ENCODE results near the gene PLB1. TPM values are rescaled to one million over a fixed set of nuclear protein-coding genes. Genes with fewer than 3 reads are reported as not detected.

Gene PLB1
- polyA plus RNA-seq, 2 of the 4 experiments (the other 2 are of a cell fraction), result 0.26 to 1.4 TPM

GRCh38 chr2:28521663-28522062 lies 25.8 kb downstream of the PLB1 start:
- Histone ChIP-seq H3K4me2 (no peak overlapping the region), H3K27ac (no peak overlapping the region), H3K4me3 (no peak overlapping the region), H3K9me3 (no peaks in the 10 kb centered on the region), H3K4me1 (no peaks in the 10 kb centered on the region)
- 40% methylated on average over 3 of the region's 3 CpGs for WGBS (ENCODE audit: missing lambda C conversion rate)
- ChIA-PET CTCF (no interaction called here), POLR2A (no interaction called here)
- TF ChIP-seq TFCP2L1 (CRISPR knock-in tag; IDR thresholded peaks at IDR 0.05), result no peak
- no peak for TF ChIP-seq PHF8 (IDR thresholded peaks at IDR 0.05; ENCODE audit: borderline replicate concordance, low read depth)
- no peak for TF ChIP-seq HDAC2 (IDR thresholded peaks at IDR 0.05)
- TF ChIP-seq SREBF2 (IDR thresholded peaks at IDR 0.05), result no peak
- TF ChIP-seq MAZ (IDR thresholded peaks at IDR 0.05; ENCODE audit: borderline replicate concordance, low read depth, low read length), result no peak
- no peak for TF ChIP-seq FOSB (CRISPR knock-in tag; IDR thresholded peaks at IDR 0.05)
- no peak for TF ChIP-seq RCOR1 (IDR thresholded peaks at IDR 0.05; ENCODE audit: low read depth, low read length)
- no peak for TF ChIP-seq NR3C1 (IDR thresholded peaks at IDR 0.05)
- TF ChIP-seq CHD4 (IDR thresholded peaks at IDR 0.05; ENCODE audit: borderline replicate concordance), result no peak
- no peak for TF ChIP-seq NPAS2 (CRISPR knock-in tag; IDR thresholded peaks at IDR 0.05; ENCODE audit: borderline replicate concordance)
- no peak for TF ChIP-seq EHF (CRISPR knock-in tag; IDR thresholded peaks at IDR 0.05)
- TF ChIP-seq JUNB (IDR thresholded peaks at IDR 0.05), result no peak
- TF ChIP-seq ZFP36 (IDR thresholded peaks at IDR 0.05; ENCODE audit: borderline replicate concordance, partially characterized antibody), result no peak
- no peak for TF ChIP-seq BHLHE40 (IDR thresholded peaks at IDR 0.05; ENCODE audit: low read depth, low read length)
- no peak for TF ChIP-seq CHD2 (IDR thresholded peaks at IDR 0.05; ENCODE audit: low read length, partially characterized antibody)
- no peak for TF ChIP-seq FOXS1 (CRISPR knock-in tag; IDR thresholded peaks at IDR 0.05)
- TF ChIP-seq JUN (IDR thresholded peaks at IDR 0.05), result no peak
- TF ChIP-seq, protein P1, sequence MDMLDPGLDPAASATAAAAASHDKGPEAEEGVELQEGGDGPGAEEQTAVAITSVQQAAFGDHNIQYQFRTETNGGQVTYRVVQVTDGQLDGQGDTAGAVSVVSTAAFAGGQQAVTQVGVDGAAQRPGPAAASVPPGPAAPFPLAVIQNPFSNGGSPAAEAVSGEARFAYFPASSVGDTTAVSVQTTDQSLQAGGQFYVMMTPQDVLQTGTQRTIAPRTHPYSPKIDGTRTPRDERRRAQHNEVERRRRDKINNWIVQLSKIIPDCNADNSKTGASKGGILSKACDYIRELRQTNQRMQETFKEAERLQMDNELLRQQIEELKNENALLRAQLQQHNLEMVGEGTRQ (IDR thresholded peaks at IDR 0.05), result no peak
- TF ChIP-seq, protein P2, sequence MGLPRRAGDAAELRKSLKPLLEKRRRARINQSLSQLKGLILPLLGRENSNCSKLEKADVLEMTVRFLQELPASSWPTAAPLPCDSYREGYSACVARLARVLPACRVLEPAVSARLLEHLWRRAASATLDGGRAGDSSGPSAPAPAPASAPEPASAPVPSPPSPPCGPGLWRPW (IDR thresholded peaks at IDR 0.05), result no peak
- TF ChIP-seq KDM1A (IDR thresholded peaks at IDR 0.05; ENCODE audit: low read depth), result no peak
- DNase-seq (ENCODE audit: low read depth in 1 of 2, low spot score in 1 of 2) (no peak), ATAC-seq (peak; percentile 41 to 62; a peak in 4 of 6 replicates), FAIRE-seq (no peak)

DNA sequence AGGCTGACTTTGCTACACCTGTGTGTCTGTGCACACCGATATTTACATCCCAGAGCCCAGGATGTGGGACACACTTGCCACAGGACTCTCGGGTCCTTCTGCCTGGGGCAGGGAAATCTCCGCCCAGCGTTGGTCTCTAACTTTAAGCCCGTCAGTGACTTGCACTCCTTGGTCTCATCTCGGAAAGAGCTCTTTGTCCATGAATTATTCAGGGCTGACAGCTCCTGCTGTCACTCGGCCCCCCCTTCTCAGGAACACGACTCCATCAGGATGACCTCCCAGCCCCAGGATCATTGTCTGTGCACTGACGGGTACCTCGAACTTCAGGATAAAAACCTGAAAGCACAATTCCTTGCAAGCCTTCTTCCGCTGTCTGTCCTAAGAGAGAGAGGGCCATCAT lies 26.6 kb downstream of the PLB1 start:
- POLR2A ChIA-PET, result no interaction called here
- ATAC-seq, result no peak
- no peaks in the 10 kb centered on the region for H3K9me3 ChIP-seq
- H3K4me2 ChIP-seq, result no peak overlapping the region
- no peak for DNase-seq (ENCODE audit: low read depth in 1 of 2, low spot score in 1 of 2)
- no peak overlapping the region for H3K4me3 ChIP-seq
- TF ChIP-seq PHF8 (IDR thresholded peaks at IDR 0.05; ENCODE audit: borderline replicate concordance, low read depth) (no peak), HOXB13 (CRISPR knock-in tag; IDR thresholded peaks at IDR 0.05; ENCODE audit: low read depth) (no peak), REST (IDR thresholded peaks at IDR 0.05) (no peak), ZC3H11A (IDR thresholded peaks at IDR 0.05) (no peak), KDM5A (IDR thresholded peaks at IDR 0.05) (no peak), TFCP2L1 (CRISPR knock-in tag; IDR thresholded peaks at IDR 0.05) (no peak), BCL3 (IDR thresholded peaks at IDR 0.05) (no peak), HOXA7 (CRISPR knock-in tag; IDR thresholded peaks at IDR 0.05) (no peak), POLR2A (IDR thresholded peaks at IDR 0.05; ENCODE audit: low read length) (no peak), FOXS1 (CRISPR knock-in tag; IDR thresholded peaks at IDR 0.05) (no peak), ZFP36 (IDR thresholded peaks at IDR 0.05; ENCODE audit: borderline replicate concordance, partially characterized antibody) (no peak), ZSCAN20 (CRISPR knock-in tag; IDR thresholded peaks at IDR 0.05) (no peak), CEBPB (IDR thresholded peaks at IDR 0.05) (no peak), CBX8 (IDR thresholded peaks at IDR 0.05) (no peak), ZNF302 (CRISPR knock-in tag; IDR thresholded peaks at IDR 0.05) (no peak)
- TF ChIP-seq, protein P2 (IDR thresholded peaks at IDR 0.05), result no peak
- no peaks in the 10 kb centered on the region for H3K4me1 ChIP-seq
- no peak overlapping the region for H3K27ac ChIP-seq
- CTCF ChIA-PET, result interaction anchor here (0.6 kb wide), 1 partner anchor 609 kb away, joined by 3 read pairs; no protein-coding TSS in a partner anchor
- no peak for FAIRE-seq
- 59% methylated on average over 11 of the region's 11 CpGs for WGBS (ENCODE audit: missing lambda C conversion rate)

Data from A549 (cell line).